GM21367 (cell line): ENCODE results near the gene TMEM123.
"Not testable (repeated sequence)": the region's sequence is repeated elsewhere in the genome, so short reads cannot be mapped to it uniquely, and the experiment has no call there.

Experiments used
- ATAC-seq: cut with Tn5 transposase; IDR thresholded peaks from one replicate; pipeline ENCODE4 v1.9.1; 2021; ENCODE audit not compliant: unreplicated experiment

TMEM123 gene

GRCh38 chr11:102396708-102397563 lies 55.6 kb downstream of the TMEM123 start:
- no peak for ATAC-seq

- ATAC-seq = no peak
These were observed 56.7 kb downstream of the TMEM123 start for GRCh38 chr11:102395720-102396393.

- no peak for ATAC-seq
These were observed 59.3 kb downstream of the TMEM123 start for GRCh38 chr11:102393272-102393730.

GRCh38 chr11:102391549-102392237 lies 60.9 kb downstream of the TMEM123 start:
- ATAC-seq = no peak

GRCh38 chr11:102390667-102391465 lies 61.7 kb downstream of the TMEM123 start:
- peak; percentile 84 for ATAC-seq

GRCh38 chr11:102389253-102389652 lies 63.3 kb downstream of the TMEM123 start:
- no peak for ATAC-seq

- ATAC-seq = no peak
These were observed 65.4 kb downstream of the TMEM123 start for GRCh38 chr11:102387043-102387781.

- ATAC-seq = no peak
These were observed 66.3 kb downstream of the TMEM123 start for GRCh38 chr11:102386136-102386734.

- ATAC-seq = no peak
These were observed 67.2 kb downstream of the TMEM123 start for GRCh38 chr11:102385085-102386007.

GRCh38 chr11:102384419-102385079 lies 68.0 kb downstream of the TMEM123 start:
- no peak for ATAC-seq

- no peak for ATAC-seq
These were observed 68.7 kb downstream of the TMEM123 start for GRCh38 chr11:102383839-102384238.

- no peak for ATAC-seq
These were observed 70.2 kb downstream of the TMEM123 start for GRCh38 chr11:102382384-102382783.

GRCh38 chr11:102378818-102379217 lies 73.7 kb downstream of the TMEM123 start:
- ATAC-seq = no peak

GRCh38 chr11:102377891-102378290 lies 74.7 kb downstream of the TMEM123 start:
- no peak for ATAC-seq

- no peak for ATAC-seq
These were observed 76.7 kb downstream of the TMEM123 start for GRCh38 chr11:102375720-102376399.

- ATAC-seq = not testable (repeated sequence)
These were observed 77.7 kb downstream of the TMEM123 start for GRCh38 chr11:102374633-102375424.

- ATAC-seq = peak; percentile 100
These were observed 84.1 kb downstream of the TMEM123 start for GRCh38 chr11:102368472-102368871.
